ENCODE data around the gene ASPHD2.

The ASPHD2 gene

DNA sequence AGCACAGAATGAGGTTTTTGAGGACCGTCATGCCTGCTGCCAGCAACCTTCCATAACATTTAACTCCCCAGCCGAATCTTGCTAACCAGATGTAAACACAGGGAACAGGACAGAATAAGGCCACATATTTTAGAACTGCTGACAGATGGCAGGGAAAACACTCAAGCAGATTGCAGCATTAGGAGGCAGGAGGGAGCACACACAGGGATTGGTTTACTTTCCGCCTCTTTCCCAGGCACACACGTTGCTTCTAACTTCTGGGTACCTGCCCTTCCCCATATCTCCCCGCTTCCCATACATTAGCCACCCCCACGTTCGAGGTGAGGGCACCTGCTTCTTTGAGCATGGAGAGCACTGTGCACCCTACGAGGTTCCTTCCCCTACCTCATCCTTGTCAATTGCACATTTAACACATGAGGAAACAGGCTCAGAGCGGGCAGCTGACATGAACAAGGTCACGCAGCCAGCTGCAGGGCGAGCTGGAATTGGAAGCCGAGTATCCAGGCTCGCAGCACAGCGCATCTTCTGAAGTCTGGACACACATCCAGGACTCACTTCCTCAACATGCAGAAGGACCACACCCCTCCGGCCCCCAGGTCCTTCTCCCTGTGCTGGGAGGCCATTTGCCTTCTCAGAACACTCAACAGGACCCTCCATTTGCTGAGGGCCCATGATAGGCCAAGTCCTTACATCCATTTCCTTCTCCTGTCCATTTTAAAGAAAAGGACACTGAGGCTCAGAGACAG is 18.7 kb downstream of the ASPHD2 start:
- no peak overlapping the region for H3K27ac ChIP-seq
- TF ChIP-seq, protein P1, sequence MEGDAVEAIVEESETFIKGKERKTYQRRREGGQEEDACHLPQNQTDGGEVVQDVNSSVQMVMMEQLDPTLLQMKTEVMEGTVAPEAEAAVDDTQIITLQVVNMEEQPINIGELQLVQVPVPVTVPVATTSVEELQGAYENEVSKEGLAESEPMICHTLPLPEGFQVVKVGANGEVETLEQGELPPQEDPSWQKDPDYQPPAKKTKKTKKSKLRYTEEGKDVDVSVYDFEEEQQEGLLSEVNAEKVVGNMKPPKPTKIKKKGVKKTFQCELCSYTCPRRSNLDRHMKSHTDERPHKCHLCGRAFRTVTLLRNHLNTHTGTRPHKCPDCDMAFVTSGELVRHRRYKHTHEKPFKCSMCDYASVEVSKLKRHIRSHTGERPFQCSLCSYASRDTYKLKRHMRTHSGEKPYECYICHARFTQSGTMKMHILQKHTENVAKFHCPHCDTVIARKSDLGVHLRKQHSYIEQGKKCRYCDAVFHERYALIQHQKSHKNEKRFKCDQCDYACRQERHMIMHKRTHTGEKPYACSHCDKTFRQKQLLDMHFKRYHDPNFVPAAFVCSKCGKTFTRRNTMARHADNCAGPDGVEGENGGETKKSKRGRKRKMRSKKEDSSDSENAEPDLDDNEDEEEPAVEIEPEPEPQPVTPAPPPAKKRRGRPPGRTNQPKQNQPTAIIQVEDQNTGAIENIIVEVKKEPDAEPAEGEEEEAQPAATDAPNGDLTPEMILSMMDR (conservative IDR thresholded peaks at IDR 0.05), result no peak

DNA sequence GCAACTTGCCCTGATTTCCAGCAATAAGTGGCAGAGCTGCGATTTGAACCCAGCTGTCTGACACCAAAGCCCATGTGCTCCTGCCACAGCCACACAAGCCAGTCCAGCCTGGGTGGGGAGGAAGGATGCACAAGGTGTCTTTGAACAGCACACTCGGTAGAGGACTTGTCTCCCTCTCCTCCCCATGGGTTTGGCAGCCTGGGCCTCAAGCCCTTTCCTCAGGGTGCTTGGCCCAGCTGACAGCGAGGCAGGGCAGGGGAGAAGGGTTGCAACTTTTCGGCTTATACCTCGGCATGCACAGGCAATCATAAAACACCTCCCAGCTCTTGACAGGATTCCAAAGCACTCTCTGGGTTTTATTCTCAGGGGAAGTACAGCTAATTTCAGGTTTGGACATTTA is 19.3 kb downstream of the ASPHD2 start:
- TF ChIP-seq, protein P1 (conservative IDR thresholded peaks at IDR 0.05), result no peak
- H3K27ac ChIP-seq, result no peak overlapping the region

DNA sequence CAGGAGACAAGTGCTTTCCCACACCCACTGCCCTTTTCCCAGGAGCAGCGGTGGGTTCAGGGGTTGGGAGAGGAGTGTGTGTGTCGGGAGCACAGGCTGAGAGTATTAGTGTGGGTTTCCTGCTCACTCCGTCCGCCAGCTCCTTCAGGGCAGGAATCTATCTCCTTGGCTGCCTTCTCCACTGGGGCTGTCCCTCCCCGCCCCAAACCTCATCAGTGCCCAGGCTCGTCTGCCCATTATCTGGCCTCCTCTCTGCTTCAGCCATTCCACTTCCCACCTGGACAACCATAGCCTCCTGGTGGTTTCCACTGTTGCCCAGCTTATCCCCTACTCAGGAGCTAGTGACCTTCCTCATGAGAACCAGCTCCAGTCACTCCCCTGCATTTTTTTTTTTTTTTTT is 19.9 kb downstream of the ASPHD2 start:
- TF ChIP-seq, protein P1 (conservative IDR thresholded peaks at IDR 0.05), result no peak

DNA sequence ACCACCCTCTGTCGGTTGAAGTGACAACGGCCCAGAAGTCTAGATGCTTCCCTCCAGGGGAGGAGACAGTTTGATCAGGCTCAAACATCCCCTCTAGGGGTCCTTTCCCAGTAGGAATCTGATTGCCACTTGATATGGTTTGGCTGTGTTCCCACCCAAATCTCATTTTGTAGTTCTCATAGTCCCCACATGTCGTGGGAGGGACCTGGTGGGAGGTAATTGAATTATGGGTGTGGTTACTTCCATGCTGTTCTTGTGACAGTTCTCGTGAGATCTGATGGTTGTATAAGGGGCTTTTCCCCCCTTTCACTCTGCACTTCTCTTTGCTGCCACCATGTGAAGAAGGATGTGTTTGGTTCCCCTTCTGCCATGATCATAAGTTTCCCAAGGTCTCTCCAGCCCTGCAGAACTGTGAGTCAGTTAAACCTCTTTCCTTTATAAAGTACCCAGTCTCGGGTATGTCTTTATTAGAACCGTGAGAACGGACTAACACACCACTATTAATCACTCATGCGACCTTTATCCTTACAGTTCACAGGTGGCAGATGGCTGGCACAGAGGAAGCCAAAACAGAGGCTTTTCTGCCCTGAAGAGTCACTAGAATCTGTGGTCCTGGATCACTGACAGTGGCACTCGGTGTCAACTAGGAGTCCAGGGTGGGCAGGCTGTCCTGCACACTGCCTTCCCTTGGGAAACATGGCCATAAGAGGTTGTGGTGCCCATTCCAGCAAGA is 21.6 kb downstream of the ASPHD2 start:
- H3K27ac ChIP-seq, result no peak overlapping the region
- TF ChIP-seq, protein P1 (conservative IDR thresholded peaks at IDR 0.05), result no peak

More for the DNA sequence above, 19.9 kb downstream of the ASPHD2 start:
- H3K27ac ChIP-seq, result no peak overlapping the region

DNA sequence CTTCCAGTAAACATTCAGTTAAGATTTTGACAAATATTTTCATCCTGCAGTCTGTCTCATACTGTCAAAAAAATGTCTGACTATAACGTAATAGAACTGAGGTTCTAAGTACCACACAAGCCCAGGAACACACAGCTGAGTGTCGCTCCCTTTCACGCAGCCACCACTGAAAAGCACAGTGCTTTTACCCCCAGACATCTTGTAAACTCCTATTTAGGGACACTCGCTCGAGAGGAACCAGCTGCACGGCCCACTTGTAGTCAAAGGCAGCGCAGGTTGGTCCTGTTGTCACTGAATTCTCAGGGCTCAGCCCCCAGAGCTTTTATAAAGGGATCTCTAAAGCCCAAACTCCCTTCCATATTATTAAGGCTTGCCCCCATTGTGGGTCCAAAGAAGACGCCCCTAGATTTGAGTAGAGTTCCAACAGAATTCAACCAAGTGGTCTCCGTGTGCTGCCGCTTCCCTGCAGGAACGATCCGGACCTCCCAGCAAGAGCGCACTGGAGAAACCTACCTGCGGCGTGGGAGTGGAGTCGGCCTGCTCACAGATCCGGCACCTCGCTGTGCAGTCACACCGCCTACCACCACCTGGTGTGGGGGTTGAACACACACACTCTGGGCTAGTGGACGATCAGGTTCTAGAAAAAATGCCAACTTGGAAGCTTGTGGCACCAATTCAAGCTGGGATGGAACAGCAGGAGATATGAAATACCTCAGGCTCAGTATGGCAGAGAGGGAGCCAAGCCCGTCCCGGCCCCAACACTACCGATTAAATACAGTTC is 23.4 kb downstream of the ASPHD2 start:
- TF ChIP-seq, protein P1 (conservative IDR thresholded peaks at IDR 0.05), result no peak
- H3K27ac ChIP-seq, result no peak overlapping the region

DNA sequence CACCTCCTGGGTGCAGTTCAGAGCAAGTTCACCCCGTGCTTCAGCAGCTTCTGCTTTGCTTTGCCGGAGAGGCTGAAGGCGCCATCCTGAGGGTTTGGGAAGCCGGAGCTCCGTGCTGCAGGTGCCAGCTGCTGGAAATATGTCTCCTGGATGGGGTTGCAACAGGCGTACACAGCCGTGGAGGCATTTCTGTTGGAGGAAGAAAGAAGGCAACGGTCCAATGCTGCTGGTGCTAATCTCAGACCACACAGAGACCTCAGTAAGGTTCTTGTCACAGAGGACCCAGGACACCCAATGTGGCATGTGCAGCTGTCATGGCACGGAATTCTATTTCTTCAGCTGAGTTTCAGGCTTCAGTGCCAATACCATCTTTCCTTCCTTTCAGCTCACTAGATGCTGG is 24.2 kb downstream of the ASPHD2 start:
- no peak overlapping the region for H3K27ac ChIP-seq
- TF ChIP-seq, protein P1 (conservative IDR thresholded peaks at IDR 0.05), result no peak

All from VCaP (cell line).